Keratinocyte (primary cell): ENCODE results near the gene SMARCA4. TPM values are rescaled to one million over a fixed set of nuclear protein-coding genes. Genes with fewer than 3 reads are reported as not detected.

ENCODE experiments used
- DNase-seq: peaks from one replicate; pipeline ENCODE4 v3.0.0-alpha.2; 2011; ENCODE audit warnings: low read depth, missing footprints, low spot score
- FAIRE-seq: peaks from 2 replicates; lab custom pipeline; 2011; peaks lifted over from hg19 to GRCh38; lab: Jason Lieb, UNC
- H2AFZ ChIP-seq: 2 replicates; pipeline ENCODE4 v1.6.0; 2012; ENCODE audit warnings: low read length, control low read depth, inconsistent platforms; ENCODE audit not compliant: control insufficient read depth
- H3K27ac ChIP-seq: 2 replicates; pipeline ENCODE4 v1.5.1; 2011; ENCODE audit warnings: low read length; ENCODE audit not compliant: control insufficient read depth, insufficient read depth
- H3K27me3 ChIP-seq: 3 replicates; pipeline ENCODE4 v1.6.0; 2011; ENCODE audit warnings: low read length; ENCODE audit not compliant: control insufficient read depth, insufficient read depth; ENCODE audit errors: extremely low read depth
- H3K36me3 ChIP-seq, 2 experiments: 2 replicates in 1 of 2; 3 replicates in 1 of 2; pipeline ENCODE4 v1.5.1; 2011; ENCODE audit warnings: low read length in 2 of 2, mild to moderate bottlenecking in 1 of 2; ENCODE audit not compliant: control insufficient read depth in 2 of 2, insufficient read depth in 2 of 2; ENCODE audit errors: extremely low read depth in 1 of 2
- H3K4me1 ChIP-seq: 3 replicates; pipeline ENCODE4 v1.5.1; 2011; ENCODE audit warnings: low read length; ENCODE audit not compliant: control insufficient read depth, insufficient read depth; ENCODE audit errors: extremely low read depth
- H3K4me2 ChIP-seq: 3 replicates; pipeline ENCODE4 v1.6.0; 2011; ENCODE audit warnings: low read depth, low read length; ENCODE audit not compliant: control insufficient read depth, insufficient read depth; ENCODE audit errors: extremely low read depth
- H3K4me3 ChIP-seq, 3 experiments: fragments of 200-600 bp in 1 of 3; sonication (generic) in 1 of 3; 2 replicates in 2 of 3; 3 replicates in 1 of 3; pipeline ENCODE4 v1.5.1; 2011 to 2016; ENCODE audit warnings: low read length in 3 of 3, mild to moderate bottlenecking in 3 of 3, control low read depth in 2 of 3, inconsistent platforms in 1 of 3, low read depth in 1 of 3, mixed read lengths in 1 of 3, mixed run types in 1 of 3, moderate library complexity in 1 of 3; ENCODE audit not compliant: control insufficient read depth in 2 of 3, insufficient read depth in 2 of 3; ENCODE audit errors: extremely low read depth in 1 of 3
- H3K79me2 ChIP-seq: 2 replicates; pipeline ENCODE4 v1.6.0; 2012; ENCODE audit warnings: low read length; ENCODE audit not compliant: control insufficient read depth, insufficient read depth
- H3K9ac ChIP-seq: 3 replicates; pipeline ENCODE4 v1.6.0; 2011; ENCODE audit warnings: low read length; ENCODE audit not compliant: control insufficient read depth, insufficient read depth; ENCODE audit errors: extremely low read depth
- H3K9me1 ChIP-seq: 3 replicates; pipeline ENCODE4 v1.6.0; 2011; ENCODE audit warnings: low read length; ENCODE audit not compliant: control insufficient read depth, insufficient read depth; ENCODE audit errors: extremely low read depth
- H3K9me3 ChIP-seq: 2 replicates; pipeline ENCODE4 v1.5.1; 2012; ENCODE audit warnings: low read depth, low read length; ENCODE audit not compliant: control insufficient read depth
- H4K20me1 ChIP-seq: 3 replicates; pipeline ENCODE4 v1.6.0; 2011; ENCODE audit warnings: low read length; ENCODE audit not compliant: control insufficient read depth, insufficient read depth; ENCODE audit errors: extremely low read depth
- EZH2 ChIP-seq: IDR thresholded peaks from one replicate; pipeline ENCODE4 v1.6.1; 2012; ENCODE audit warnings: inconsistent platforms, mild to moderate bottlenecking, low read length, moderate library complexity
- dilution Hi-C: fragments of 300-500 bp; cut with MboI; formaldehyde crosslinking; loops from one replicate; pipeline ENCODE4 v1.7.0; 2020; ENCODE audit warnings: low sequenced_read_pairs; ENCODE audit not compliant: extremely low pct_ligation_motif_present
- polyA plus RNA-seq, 5 experiments: library from polyadenylated mRNA; depleted of rRNA in 3 of 5; stranded (reverse) in 3 of 5; stranded (forward) in 1 of 5; unstranded in 1 of 5; fragments of >200 nt; gene quantifications; 1 replicate in 1 of 5; 2 replicates in 3 of 5; 3 replicates in 1 of 5; pipeline versions ENCODE4 v1.2.1 to v1.2.3, GENCODE V29; 2011 to 2012; ENCODE audit warnings: missing spikeins in 2 of 5, low read depth in 1 of 5, low replicate concordance in 1 of 5
- TF ChIP-seq, protein P1 (sequence below), 3 experiments: IDR thresholded peaks in 1 of 3; conservative IDR thresholded peaks in 1 of 3; optimal IDR thresholded peaks in 1 of 3; 2 replicates in 2 of 3; 3 replicates in 1 of 3; pipeline versions ENCODE3 to v1.5.1; 2011; ENCODE audit warnings: low read length in 3 of 3, mild to moderate bottlenecking in 3 of 3, moderate library complexity in 2 of 3, control low read depth in 1 of 3, inconsistent platforms in 1 of 3; ENCODE audit not compliant: insufficient read depth in 2 of 3; ENCODE audit errors: extremely low read depth in 1 of 3

Gene SMARCA4
- polyA plus RNA-seq, 1 donor (not counting 4 experiments of a cell fraction or from before 2014, with no cell fraction given) = 33.1 TPM

DNA sequence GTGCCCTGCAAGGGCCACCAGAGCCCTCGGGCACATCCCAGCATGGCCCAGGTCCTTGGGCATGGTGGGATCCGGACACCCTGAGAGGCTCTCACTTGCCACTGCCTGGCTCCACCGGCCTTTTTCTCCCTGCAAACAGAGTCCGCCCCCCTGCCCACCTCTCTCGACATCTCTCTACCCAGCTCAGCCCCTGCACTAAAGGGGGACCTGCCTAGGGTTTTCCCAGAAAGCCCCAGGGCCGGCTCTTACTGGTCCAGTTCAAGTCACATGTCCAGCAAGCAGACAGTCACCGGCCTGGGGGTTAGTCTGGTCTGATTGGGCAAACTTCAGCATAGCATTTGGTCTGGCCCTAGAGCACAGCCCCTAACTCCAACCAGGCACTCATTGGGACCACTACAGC, 52.9 kb downstream of the SMARCA4 start:
- H3K4me2 ChIP-seq = no peak overlapping the region
- no peak overlapping the region for H3K9ac ChIP-seq
- DNase-seq (no peak), FAIRE-seq (no peak)
- H4K20me1 ChIP-seq = no peaks in the 10 kb centered on the region
- H3K27ac ChIP-seq = no peak overlapping the region
- TF ChIP-seq, protein P1, sequence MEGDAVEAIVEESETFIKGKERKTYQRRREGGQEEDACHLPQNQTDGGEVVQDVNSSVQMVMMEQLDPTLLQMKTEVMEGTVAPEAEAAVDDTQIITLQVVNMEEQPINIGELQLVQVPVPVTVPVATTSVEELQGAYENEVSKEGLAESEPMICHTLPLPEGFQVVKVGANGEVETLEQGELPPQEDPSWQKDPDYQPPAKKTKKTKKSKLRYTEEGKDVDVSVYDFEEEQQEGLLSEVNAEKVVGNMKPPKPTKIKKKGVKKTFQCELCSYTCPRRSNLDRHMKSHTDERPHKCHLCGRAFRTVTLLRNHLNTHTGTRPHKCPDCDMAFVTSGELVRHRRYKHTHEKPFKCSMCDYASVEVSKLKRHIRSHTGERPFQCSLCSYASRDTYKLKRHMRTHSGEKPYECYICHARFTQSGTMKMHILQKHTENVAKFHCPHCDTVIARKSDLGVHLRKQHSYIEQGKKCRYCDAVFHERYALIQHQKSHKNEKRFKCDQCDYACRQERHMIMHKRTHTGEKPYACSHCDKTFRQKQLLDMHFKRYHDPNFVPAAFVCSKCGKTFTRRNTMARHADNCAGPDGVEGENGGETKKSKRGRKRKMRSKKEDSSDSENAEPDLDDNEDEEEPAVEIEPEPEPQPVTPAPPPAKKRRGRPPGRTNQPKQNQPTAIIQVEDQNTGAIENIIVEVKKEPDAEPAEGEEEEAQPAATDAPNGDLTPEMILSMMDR (optimal IDR thresholded peaks at IDR 0.05 in 1 of 3, IDR thresholded peaks at IDR 0.05 in 1 of 3, conservative IDR thresholded peaks at IDR 0.05 in 1 of 3; ENCODE audit: extremely low read depth in 1 of 3, insufficient read depth in 2 of 3, low read length in 3 of 3) = no peak
- no peak for TF ChIP-seq EZH2
- no peaks in the 10 kb centered on the region for H3K4me1 ChIP-seq
- H3K4me3 ChIP-seq = no peak overlapping the region
- H3K36me3 ChIP-seq = peaks cover 36 to 39% of the 10 kb centered on the region in 2 experiments
- no peaks in the 10 kb centered on the region for H3K27me3 ChIP-seq
- no peaks in the 10 kb centered on the region for H3K79me2 ChIP-seq
- H2AFZ ChIP-seq = no peak overlapping the region
- dilution Hi-C loops = no loop called here
- H3K9me3 ChIP-seq = no peaks in the 10 kb centered on the region
- H3K9me1 ChIP-seq = no peaks in the 10 kb centered on the region

DNA sequence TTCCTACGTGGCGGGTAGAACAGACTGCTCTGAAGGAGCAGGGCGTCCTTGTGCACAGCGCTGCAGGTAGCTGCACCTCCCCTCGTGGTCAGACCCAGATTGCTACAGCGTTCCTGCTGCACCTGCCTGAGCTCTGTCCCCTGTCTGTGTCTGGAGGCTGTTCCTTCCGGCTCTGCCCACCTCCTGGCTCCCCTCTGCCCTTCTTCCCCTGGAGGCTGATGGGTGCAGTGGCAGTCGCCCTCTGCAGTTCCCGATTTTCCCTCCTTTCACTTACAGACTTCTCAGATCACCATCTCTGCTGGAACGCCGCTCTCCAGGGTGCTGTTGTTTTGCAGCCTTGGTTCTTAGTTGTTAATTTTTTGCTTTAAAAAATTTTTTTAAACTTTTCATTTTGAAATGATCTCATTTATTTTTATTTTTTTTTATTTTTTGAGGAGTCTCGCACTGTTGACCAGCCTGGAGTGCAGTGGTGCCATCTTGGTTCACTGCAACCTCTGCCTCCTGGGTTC, 53.6 kb downstream of the SMARCA4 start:
- no peaks in the 10 kb centered on the region for H3K9me1 ChIP-seq
- H3K9ac ChIP-seq = no peak overlapping the region
- DNase-seq (no peak), FAIRE-seq (no peak)
- TF ChIP-seq, protein P1 (optimal IDR thresholded peaks at IDR 0.05 in 1 of 3, IDR thresholded peaks at IDR 0.05 in 1 of 3, conservative IDR thresholded peaks at IDR 0.05 in 1 of 3; ENCODE audit: extremely low read depth in 1 of 3, insufficient read depth in 2 of 3, low read length in 3 of 3) = no peak
- H2AFZ ChIP-seq = no peak overlapping the region
- dilution Hi-C loops = no loop called here
- H3K27ac ChIP-seq = no peak overlapping the region
- peaks cover 36 to 46% of the 10 kb centered on the region in 2 experiments for H3K36me3 ChIP-seq
- no peaks in the 10 kb centered on the region for H3K27me3 ChIP-seq
- no peaks in the 10 kb centered on the region for H3K9me3 ChIP-seq
- H3K4me3 ChIP-seq = no peak overlapping the region
- H3K79me2 ChIP-seq = no peaks in the 10 kb centered on the region
- no peaks in the 10 kb centered on the region for H3K4me1 ChIP-seq
- no peaks in the 10 kb centered on the region for H4K20me1 ChIP-seq
- no peak overlapping the region for H3K4me2 ChIP-seq
